AG09319 (cell line): ENCODE measurements around the gene SRSF3.
"Not testable (repeated sequence)": the region's sequence is repeated elsewhere in the genome, so short reads cannot be mapped to it uniquely, and the experiment has no call there.

Experiments
- DNase-seq: peaks from one replicate; pipeline ENCODE4 v3.0.0-alpha.2; 2010; ENCODE audit warnings: low read depth; ENCODE audit errors: extremely low read depth
- CTCF ChIP-seq: IDR thresholded peaks from 2 replicates; pipeline ENCODE4 v1.5.1; 2011; ENCODE audit warnings: low read depth, mild to moderate bottlenecking, inconsistent platforms, low read length, moderate library complexity

Gene SRSF3

GRCh38 chr6:36566418-36566905, 27.7 kb upstream of the SRSF3 start:
- TF ChIP-seq CTCF = no peak
- no peak for DNase-seq

GRCh38 chr6:36570264-36570663, 23.9 kb upstream of the SRSF3 start:
- no peak for DNase-seq
- no peak for TF ChIP-seq CTCF

GRCh38 chr6:36571122-36572043, 22.8 kb upstream of the SRSF3 start:
- no peak for DNase-seq
- no peak for TF ChIP-seq CTCF

GRCh38 chr6:36572353-36573311, 21.5 kb upstream of the SRSF3 start:
- not testable (repeated sequence) for DNase-seq

GRCh38 chr6:36574679-36575078, 19.5 kb upstream of the SRSF3 start:
- TF ChIP-seq CTCF = no peak

GRCh38 chr6:36576578-36576977, 17.6 kb upstream of the SRSF3 start:
- no peak for DNase-seq
- no peak for TF ChIP-seq CTCF

More at GRCh38 chr6:36574679-36575078, 19.5 kb upstream of the SRSF3 start:
- no peak for DNase-seq

GRCh38 chr6:36577301-36577700, 16.9 kb upstream of the SRSF3 start:
- DNase-seq = peak; percentile 57
- no peak for TF ChIP-seq CTCF
